ENCODE measurements around the gene GDF7.

Gene GDF7

GRCh38 chr2:20642055-20642971, 24.6 kb upstream of the GDF7 start:
- TF ChIP-seq TEAD4 (IDR thresholded peaks at IDR 0.05) (no peak), RAD21 (IDR thresholded peaks at IDR 0.05; ENCODE audit: low read depth) (peak; percentile 81)

DNA sequence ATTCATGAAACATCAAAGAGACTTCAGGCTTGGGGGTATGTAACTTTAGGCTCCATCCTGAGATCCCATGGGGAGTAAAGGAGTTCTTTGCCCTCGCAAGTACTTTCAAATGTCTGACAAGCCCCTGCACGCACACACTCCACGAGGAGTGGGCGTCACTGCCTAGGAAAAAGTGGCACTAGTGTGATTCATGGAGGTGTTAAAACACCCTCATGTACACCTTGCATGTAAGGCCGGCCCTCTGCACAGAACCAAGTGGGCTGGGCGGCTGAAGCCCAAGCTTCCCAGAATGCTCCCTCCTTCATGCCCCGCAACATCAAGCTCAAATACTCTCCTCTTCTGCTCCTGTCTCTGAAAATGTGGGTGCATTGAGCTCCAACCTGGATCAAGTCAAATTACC, 23.9 kb upstream of the GDF7 start:
- TF ChIP-seq NFIC (IDR thresholded peaks at IDR 0.05) = no peak
- TF ChIP-seq CREB1 (IDR thresholded peaks at IDR 0.05; ENCODE audit: low read depth) = no peak
- no peak for TF ChIP-seq YY1 (IDR thresholded peaks at IDR 0.05; ENCODE audit: low read depth)
- no peak for TF ChIP-seq USF1 (IDR thresholded peaks at IDR 0.05)
- no peak for TF ChIP-seq MAX (IDR thresholded peaks at IDR 0.05)
- no peak for TF ChIP-seq TCF12 (IDR thresholded peaks at IDR 0.05; ENCODE audit: low read depth)
- no peak for TF ChIP-seq EP300 (IDR thresholded peaks at IDR 0.05; ENCODE audit: borderline replicate concordance)
- no peak for TF ChIP-seq EGR1 (IDR thresholded peaks at IDR 0.05)
- TF ChIP-seq RAD21 (IDR thresholded peaks at IDR 0.05; ENCODE audit: low read depth) = no peak
- no peak for TF ChIP-seq ZBTB7A (IDR thresholded peaks at IDR 0.05; ENCODE audit: low read depth)
- TF ChIP-seq, protein P1, sequence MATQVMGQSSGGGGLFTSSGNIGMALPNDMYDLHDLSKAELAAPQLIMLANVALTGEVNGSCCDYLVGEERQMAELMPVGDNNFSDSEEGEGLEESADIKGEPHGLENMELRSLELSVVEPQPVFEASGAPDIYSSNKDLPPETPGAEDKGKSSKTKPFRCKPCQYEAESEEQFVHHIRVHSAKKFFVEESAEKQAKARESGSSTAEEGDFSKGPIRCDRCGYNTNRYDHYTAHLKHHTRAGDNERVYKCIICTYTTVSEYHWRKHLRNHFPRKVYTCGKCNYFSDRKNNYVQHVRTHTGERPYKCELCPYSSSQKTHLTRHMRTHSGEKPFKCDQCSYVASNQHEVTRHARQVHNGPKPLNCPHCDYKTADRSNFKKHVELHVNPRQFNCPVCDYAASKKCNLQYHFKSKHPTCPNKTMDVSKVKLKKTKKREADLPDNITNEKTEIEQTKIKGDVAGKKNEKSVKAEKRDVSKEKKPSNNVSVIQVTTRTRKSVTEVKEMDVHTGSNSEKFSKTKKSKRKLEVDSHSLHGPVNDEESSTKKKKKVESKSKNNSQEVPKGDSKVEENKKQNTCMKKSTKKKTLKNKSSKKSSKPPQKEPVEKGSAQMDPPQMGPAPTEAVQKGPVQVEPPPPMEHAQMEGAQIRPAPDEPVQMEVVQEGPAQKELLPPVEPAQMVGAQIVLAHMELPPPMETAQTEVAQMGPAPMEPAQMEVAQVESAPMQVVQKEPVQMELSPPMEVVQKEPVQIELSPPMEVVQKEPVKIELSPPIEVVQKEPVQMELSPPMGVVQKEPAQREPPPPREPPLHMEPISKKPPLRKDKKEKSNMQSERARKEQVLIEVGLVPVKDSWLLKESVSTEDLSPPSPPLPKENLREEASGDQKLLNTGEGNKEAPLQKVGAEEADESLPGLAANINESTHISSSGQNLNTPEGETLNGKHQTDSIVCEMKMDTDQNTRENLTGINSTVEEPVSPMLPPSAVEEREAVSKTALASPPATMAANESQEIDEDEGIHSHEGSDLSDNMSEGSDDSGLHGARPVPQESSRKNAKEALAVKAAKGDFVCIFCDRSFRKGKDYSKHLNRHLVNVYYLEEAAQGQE (IDR thresholded peaks at IDR 0.05; ENCODE audit: low read depth) = no peak
- no peak for TF ChIP-seq TAF1 (IDR thresholded peaks at IDR 0.05; ENCODE audit: low read depth)
- TF ChIP-seq TEAD4 (IDR thresholded peaks at IDR 0.05) = no peak
- TF ChIP-seq CEBPB (IDR thresholded peaks at IDR 0.05) = no peak
- no peak for TF ChIP-seq FOXM1 (IDR thresholded peaks at IDR 0.05; ENCODE audit: borderline replicate concordance, low read depth)

DNA sequence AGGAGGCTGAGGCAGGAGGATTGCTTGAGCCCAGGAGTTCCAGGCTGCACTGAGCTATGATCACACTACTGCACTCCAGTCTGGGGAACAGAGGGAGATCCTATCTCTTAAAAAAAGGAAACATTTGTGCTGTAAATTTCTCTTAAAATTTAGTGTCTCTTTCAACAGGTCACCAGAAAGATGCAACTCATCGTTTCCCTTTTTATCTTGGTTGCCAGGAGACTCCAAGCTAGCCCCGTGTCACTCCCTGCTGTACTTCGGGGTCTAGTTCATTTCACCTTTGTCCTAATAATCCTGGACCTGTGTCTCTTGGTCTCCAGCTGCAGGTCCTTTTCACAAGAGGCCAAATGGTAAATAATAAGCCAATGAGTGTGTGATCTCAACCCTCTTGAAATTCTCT, 23.1 kb upstream of the GDF7 start:
- TF ChIP-seq CREB1 (IDR thresholded peaks at IDR 0.05; ENCODE audit: low read depth) (no peak), TCF12 (IDR thresholded peaks at IDR 0.05; ENCODE audit: low read depth) (no peak), EGR1 (IDR thresholded peaks at IDR 0.05) (no peak), EP300 (IDR thresholded peaks at IDR 0.05; ENCODE audit: borderline replicate concordance) (no peak), USF1 (IDR thresholded peaks at IDR 0.05) (no peak), NFIC (IDR thresholded peaks at IDR 0.05) (no peak), TEAD4 (IDR thresholded peaks at IDR 0.05) (no peak), CEBPB (IDR thresholded peaks at IDR 0.05) (no peak)
- TF ChIP-seq, protein P1 (IDR thresholded peaks at IDR 0.05; ENCODE audit: low read depth) = no peak

DNA sequence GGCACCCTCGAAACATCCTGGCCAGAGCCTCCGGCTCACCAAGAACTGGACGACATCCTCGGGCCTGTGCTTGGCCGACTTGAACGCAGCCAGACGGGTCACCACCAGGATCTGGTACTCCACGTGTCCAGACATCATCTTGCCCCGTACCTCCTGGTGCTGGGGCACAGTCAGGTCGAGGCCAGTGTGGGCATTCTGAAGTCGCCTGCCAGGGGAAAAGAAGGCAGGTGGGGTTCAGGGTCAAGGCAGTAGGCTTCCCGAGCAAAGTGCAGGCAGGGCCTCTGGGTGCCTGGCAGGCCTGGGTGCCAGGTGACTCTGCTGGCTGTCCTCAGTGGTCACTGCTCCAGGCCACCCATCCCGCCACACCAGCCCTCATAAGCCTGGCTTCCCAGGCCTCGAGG, 21.6 kb upstream of the GDF7 start:
- no peak for TF ChIP-seq USF1 (IDR thresholded peaks at IDR 0.05)
- no peak for TF ChIP-seq CREB1 (IDR thresholded peaks at IDR 0.05; ENCODE audit: low read depth)
- TF ChIP-seq NFIC (IDR thresholded peaks at IDR 0.05) = no peak
- no peak for TF ChIP-seq RAD21 (IDR thresholded peaks at IDR 0.05; ENCODE audit: low read depth)
- TF ChIP-seq ZBTB7A (IDR thresholded peaks at IDR 0.05; ENCODE audit: low read depth) = no peak
- no peak for TF ChIP-seq TEAD4 (IDR thresholded peaks at IDR 0.05)
- no peak for TF ChIP-seq FOXM1 (IDR thresholded peaks at IDR 0.05; ENCODE audit: borderline replicate concordance, low read depth)
- no peak for TF ChIP-seq CEBPB (IDR thresholded peaks at IDR 0.05)
- TF ChIP-seq MAX (IDR thresholded peaks at IDR 0.05) = no peak

DNA sequence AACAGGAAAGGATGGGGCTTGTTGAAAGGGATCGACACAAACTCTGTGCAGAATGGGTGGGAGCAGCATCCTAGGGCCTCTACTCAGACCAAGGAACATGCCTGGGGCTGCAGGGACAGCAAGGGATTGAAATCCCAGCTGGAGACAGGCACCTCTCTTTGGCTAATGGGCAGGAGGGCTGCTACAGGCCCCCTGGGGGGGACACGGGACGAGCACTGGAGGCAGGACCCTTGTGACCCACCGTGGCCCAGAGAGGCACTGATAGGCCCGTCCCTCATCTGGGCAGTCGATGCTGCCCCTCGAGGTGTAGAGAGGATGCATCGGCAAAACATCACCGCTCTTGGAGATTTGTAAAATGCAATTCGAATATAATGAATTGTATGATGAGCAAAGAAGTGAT, 21.2 kb upstream of the GDF7 start:
- TF ChIP-seq CEBPB (IDR thresholded peaks at IDR 0.05) (no peak), EGR1 (IDR thresholded peaks at IDR 0.05) (no peak), MAX (IDR thresholded peaks at IDR 0.05) (no peak), TAF1 (IDR thresholded peaks at IDR 0.05; ENCODE audit: low read depth) (no peak), TCF12 (IDR thresholded peaks at IDR 0.05; ENCODE audit: low read depth) (no peak), YY1 (IDR thresholded peaks at IDR 0.05; ENCODE audit: low read depth) (no peak), TEAD4 (IDR thresholded peaks at IDR 0.05) (no peak), FOXM1 (IDR thresholded peaks at IDR 0.05; ENCODE audit: borderline replicate concordance, low read depth) (no peak), RAD21 (IDR thresholded peaks at IDR 0.05; ENCODE audit: low read depth) (no peak), EP300 (IDR thresholded peaks at IDR 0.05; ENCODE audit: borderline replicate concordance) (no peak), ZBTB7A (IDR thresholded peaks at IDR 0.05; ENCODE audit: low read depth) (no peak), NFIC (IDR thresholded peaks at IDR 0.05) (no peak), CREB1 (IDR thresholded peaks at IDR 0.05; ENCODE audit: low read depth) (no peak), USF1 (IDR thresholded peaks at IDR 0.05) (no peak)
- TF ChIP-seq, protein P1 (IDR thresholded peaks at IDR 0.05; ENCODE audit: low read depth) = no peak

Data from Ishikawa (cell line).